BJ (cell line): ENCODE measurements around the gene SLC35F6. TPM values are rescaled to one million over a fixed set of nuclear protein-coding genes. Genes with fewer than 3 reads are reported as not detected.

Experiments
- CTCF ChIA-PET: fragments of 350-600 bp; formaldehyde crosslinking; extraction: SDS; loops from one replicate; lab custom pipeline; 2021; ENCODE audit warnings: antibody characterized with exemption, inconsistent platforms; lab: Yijun Ruan, JAX
- POLR2A ChIA-PET: fragments of 300-600 bp; sonication (Branson Sonifier 250); formaldehyde crosslinking; extraction: SDS; loops from one replicate; lab custom pipeline; 2021; ENCODE audit warnings: antibody characterized with exemption; lab: Charles Lee
- DNase-seq: peaks from one replicate; pipeline ENCODE4 v3.0.0-alpha.2; 2011; ENCODE audit warnings: low read depth
- H3K27me3 ChIP-seq: 2 replicates; pipeline ENCODE4 v1.6.0; 2011; ENCODE audit warnings: low read length; ENCODE audit not compliant: control insufficient read depth, insufficient read depth
- H3K36me3 ChIP-seq: 2 replicates; pipeline ENCODE4 v1.5.1; 2011; ENCODE audit warnings: low read length; ENCODE audit not compliant: control insufficient read depth, insufficient read depth
- H3K4me3 ChIP-seq: 2 replicates; pipeline ENCODE4 v1.5.1; 2011; ENCODE audit warnings: low read depth, mild to moderate bottlenecking, control low read depth, low read length
- polyA minus RNA-seq: library from RNA; depleted of rRNA, polyadenylated mRNA; stranded (reverse); fragments of >200 nt; gene quantifications from 2 replicates; pipeline ENCODE4 v1.2.3, GENCODE V29; 2011; rRNA and poly(A)+ RNA removed
- polyA plus RNA-seq: library from polyadenylated mRNA; depleted of rRNA; stranded (reverse); fragments of >200 nt; gene quantifications from 2 replicates; pipeline ENCODE4 v1.2.3, GENCODE V29; 2011; rRNA removed
- TF ChIP-seq, protein P1 (sequence below): IDR thresholded peaks from 2 replicates; pipeline ENCODE4 v1.5.1; 2011; ENCODE audit warnings: low read depth, mild to moderate bottlenecking, control low read depth, inconsistent platforms, low read length, moderate library complexity; ENCODE audit not compliant: insufficient read depth

Gene SLC35F6
- polyA plus RNA-seq (25.9 and 37.1 TPM in 2 replicates), polyA minus RNA-seq (64.3 and 85.8 TPM in 2 replicates)

GRCh38 chr2:26764078-26764887, at the start of gene SLC35F6:
Gene SLC35F6, plus strand, starts transcription at chr2:26764284. Its CDS starts 66 bp downstream, at chr2:26764350.
- TF ChIP-seq, protein P1, sequence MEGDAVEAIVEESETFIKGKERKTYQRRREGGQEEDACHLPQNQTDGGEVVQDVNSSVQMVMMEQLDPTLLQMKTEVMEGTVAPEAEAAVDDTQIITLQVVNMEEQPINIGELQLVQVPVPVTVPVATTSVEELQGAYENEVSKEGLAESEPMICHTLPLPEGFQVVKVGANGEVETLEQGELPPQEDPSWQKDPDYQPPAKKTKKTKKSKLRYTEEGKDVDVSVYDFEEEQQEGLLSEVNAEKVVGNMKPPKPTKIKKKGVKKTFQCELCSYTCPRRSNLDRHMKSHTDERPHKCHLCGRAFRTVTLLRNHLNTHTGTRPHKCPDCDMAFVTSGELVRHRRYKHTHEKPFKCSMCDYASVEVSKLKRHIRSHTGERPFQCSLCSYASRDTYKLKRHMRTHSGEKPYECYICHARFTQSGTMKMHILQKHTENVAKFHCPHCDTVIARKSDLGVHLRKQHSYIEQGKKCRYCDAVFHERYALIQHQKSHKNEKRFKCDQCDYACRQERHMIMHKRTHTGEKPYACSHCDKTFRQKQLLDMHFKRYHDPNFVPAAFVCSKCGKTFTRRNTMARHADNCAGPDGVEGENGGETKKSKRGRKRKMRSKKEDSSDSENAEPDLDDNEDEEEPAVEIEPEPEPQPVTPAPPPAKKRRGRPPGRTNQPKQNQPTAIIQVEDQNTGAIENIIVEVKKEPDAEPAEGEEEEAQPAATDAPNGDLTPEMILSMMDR, result no peak
- CTCF ChIA-PET, result interaction anchor here (1.1 to 1.2 kb wide), 2 partner anchors 81 to 645 kb away, joined by 3 to 6 read pairs; partner anchors contain the start of gene PPM1G

DNA sequence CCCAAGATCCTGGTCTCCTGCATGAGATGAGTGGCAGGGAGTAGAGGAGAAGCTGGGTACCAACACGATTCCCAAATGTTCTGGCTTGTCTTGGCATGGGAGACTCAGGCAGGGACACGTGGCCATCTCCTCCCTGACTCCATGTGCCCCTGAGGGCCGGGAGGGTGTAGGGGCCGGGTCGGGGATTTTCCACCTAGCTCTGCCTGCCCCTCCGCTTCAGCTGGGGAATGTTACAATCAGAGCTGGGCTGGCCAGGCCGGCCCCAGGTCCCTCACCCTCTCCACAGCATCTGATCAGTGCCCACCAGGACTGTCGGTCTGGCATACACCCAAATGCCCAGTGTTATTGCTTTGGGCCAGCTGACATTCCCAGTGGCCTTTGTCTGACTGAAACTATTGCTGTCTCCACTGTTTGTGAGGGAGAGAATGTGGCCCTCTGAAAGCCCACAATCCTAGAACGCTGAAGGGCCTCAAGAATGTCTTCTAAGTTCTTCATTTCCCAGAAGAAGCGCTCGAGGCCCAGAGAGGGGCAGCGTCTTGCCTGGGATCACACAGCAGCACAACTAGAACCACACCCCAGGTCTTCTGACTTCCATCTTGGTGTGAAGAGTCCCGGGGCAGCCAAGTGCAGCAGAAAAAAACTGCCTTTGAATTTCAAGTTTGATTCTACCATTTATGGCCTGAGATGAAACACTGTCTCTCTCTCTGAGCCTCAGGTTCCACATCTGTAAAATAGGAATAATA, 48.4 kb upstream of the SLC35F6 start:
- no peaks in the 10 kb centered on the region for H3K36me3 ChIP-seq
- peaks cover 3% of the 10 kb centered on the region for H3K27me3 ChIP-seq
- CTCF ChIA-PET, result interaction anchor here (1.0 to 2.3 kb wide), 2 partner anchors 9 to 109 kb away, joined by 3 to 7 read pairs; no protein-coding TSS in a partner anchor
- no peak for DNase-seq
- no peak overlapping the region for H3K4me3 ChIP-seq
- TF ChIP-seq, protein P1, result no peak
- POLR2A ChIA-PET, result no interaction called here

More at GRCh38 chr2:26764078-26764887, at the start of gene SLC35F6:
- POLR2A ChIA-PET, result interaction anchor here (0.6 kb wide), 1 partner anchor 10 kb away, joined by 4 read pairs; no protein-coding TSS in a partner anchor
- H3K4me3 ChIP-seq, result peak within 1 kb of the TSS; percentile 69
- no peaks in the 10 kb centered on the region; the same call in 1 of the 2 replicates for H3K36me3 ChIP-seq
- no peak for DNase-seq
- H3K27me3 ChIP-seq, result no peaks in the 10 kb centered on the region

GRCh38 chr2:26716340-26716739, 47.7 kb upstream of the SLC35F6 start:
- peaks cover 3% of the 10 kb centered on the region for H3K27me3 ChIP-seq
- ChIA-PET CTCF (interaction anchor here (1.0 kb wide), 1 partner anchor 9 kb away, joined by 3 read pairs; no protein-coding TSS in a partner anchor), POLR2A (no interaction called here)
- no peaks in the 10 kb centered on the region for H3K36me3 ChIP-seq
- DNase-seq, result no peak
- TF ChIP-seq, protein P1, result no peak
- no peak overlapping the region for H3K4me3 ChIP-seq

DNA sequence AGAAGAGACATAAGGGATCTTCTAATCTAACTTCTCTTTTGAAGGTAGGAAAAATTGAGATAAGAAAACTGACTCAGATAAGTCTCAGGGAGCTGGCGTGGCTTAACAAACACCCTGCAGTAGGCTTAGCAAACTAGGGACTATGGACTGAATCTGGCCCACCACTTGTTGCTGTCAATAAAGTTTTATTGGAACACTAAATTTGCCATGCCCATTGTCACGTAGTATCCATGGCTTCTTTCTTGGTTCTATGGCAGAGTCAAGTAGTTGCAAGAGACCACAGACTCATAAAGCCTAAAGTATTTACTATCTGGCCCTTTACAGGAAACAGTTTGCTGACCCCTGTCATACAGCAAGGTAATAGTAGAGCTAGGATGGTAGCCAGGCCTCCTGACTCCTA, 47.3 kb upstream of the SLC35F6 start:
- POLR2A ChIA-PET, result no interaction called here
- TF ChIP-seq, protein P1, result no peak

More for the DNA sequence above, 47.3 kb upstream of the SLC35F6 start:
- H3K36me3 ChIP-seq, result no peaks in the 10 kb centered on the region
- DNase-seq, result no peak
- H3K4me3 ChIP-seq, result no peak overlapping the region
- peaks cover 3% of the 10 kb centered on the region for H3K27me3 ChIP-seq
- CTCF ChIA-PET, result no interaction called here
